HG03064 (cell line): ENCODE data around the gene ANGPTL2.

Source experiments
- ATAC-seq: cut with Tn5 transposase; IDR thresholded peaks from one replicate; pipeline ENCODE4 v1.9.1; 2021; ENCODE audit warnings: low read depth; ENCODE audit not compliant: unreplicated experiment

The ANGPTL2 gene

DNA sequence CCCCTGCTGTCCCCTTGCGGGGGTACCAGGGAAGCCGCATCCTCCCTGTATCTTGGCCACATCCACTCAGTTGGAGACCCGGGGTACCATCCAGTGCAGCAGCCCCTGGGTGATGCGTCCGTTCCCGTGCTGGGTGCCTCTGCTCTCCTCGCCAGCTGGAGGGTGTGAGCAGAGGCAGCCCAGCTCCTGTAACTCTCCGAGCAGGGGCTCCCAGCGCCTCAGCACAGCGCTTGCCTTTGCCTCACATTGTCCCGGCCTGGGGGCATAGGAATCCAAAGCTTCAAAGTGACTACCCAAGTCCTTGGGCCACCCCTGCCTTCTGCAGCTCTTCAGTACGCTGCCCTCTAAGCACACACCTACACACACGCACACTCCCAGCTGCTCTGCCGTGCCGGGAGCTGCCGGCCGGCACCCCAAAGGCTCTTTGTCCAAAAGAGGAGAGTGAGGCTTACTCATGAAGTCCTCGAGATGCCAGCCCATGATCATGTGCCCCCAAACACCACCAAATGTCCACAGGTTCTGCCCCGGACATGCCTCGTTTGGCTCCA is 733 bp downstream of the ANGPTL2 start:
- ATAC-seq = no peak

DNA sequence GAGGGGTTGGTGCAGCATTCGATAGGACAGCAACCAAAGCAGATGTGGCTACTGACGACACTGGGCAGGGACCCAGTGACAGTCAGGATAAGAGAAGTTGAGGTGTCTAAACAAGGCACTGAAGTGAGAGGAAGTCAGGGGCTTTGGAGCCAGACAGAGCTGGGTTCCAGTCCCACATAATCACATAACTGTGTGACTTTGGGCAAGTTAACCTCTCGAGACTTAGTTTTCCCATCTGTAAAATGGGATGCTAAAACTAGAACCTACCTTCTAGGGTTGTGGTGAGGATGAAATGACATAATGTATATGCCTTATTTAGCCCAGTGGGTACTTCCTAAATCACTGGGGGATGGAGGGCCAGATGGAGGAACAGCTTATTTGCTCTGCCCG is 3.1 kb downstream of the ANGPTL2 start:
- no peak for ATAC-seq

- no peak for ATAC-seq
Observed at GRCh38 chr9:127118597-127119319, 3.7 kb downstream of the ANGPTL2 start.

DNA sequence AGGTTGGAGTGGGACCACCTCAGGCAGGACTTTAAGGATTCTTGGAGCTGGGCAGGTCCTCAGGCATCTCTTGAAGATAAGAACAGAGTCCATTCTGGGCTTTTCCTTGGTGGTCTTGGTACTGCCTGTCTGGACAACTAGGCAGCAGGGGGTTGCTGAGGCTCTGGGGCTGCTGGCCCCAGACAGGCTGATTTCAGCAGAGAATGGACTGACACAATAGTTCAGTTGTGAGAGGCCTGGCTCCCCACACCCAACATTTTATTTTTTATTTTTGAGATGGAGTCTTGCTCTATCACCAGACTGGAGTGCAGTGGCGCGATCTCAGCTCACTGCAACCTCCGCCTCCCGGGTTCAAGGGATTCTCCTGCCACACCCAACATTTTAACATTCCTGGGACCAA is 4.6 kb downstream of the ANGPTL2 start:
- ATAC-seq = no peak

GRCh38 chr9:127116957-127117356 is 5.5 kb downstream of the ANGPTL2 start:
- no peak for ATAC-seq

- ATAC-seq = no peak
Observed at GRCh38 chr9:127116088-127116726, 6.2 kb downstream of the ANGPTL2 start.

DNA sequence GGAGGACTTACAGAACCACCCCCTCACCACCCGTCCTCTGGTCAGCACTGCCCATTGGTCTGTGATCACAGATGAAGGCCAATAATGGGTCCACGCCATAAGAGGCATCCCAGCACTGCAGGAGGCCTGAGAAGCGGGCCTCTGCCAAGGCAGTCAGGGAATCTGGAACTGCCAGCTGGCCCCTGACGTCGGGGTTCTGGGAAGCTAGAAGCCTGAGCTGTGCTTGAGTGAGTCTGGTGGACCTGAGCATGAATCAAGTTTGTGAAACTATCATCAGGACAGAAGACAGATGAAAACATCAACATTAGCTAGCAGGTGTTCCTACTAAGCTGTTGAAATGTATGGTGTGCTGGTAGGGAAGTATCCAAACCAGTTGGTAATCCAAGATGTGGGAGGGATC is 7.8 kb downstream of the ANGPTL2 start:
- ATAC-seq = no peak

DNA sequence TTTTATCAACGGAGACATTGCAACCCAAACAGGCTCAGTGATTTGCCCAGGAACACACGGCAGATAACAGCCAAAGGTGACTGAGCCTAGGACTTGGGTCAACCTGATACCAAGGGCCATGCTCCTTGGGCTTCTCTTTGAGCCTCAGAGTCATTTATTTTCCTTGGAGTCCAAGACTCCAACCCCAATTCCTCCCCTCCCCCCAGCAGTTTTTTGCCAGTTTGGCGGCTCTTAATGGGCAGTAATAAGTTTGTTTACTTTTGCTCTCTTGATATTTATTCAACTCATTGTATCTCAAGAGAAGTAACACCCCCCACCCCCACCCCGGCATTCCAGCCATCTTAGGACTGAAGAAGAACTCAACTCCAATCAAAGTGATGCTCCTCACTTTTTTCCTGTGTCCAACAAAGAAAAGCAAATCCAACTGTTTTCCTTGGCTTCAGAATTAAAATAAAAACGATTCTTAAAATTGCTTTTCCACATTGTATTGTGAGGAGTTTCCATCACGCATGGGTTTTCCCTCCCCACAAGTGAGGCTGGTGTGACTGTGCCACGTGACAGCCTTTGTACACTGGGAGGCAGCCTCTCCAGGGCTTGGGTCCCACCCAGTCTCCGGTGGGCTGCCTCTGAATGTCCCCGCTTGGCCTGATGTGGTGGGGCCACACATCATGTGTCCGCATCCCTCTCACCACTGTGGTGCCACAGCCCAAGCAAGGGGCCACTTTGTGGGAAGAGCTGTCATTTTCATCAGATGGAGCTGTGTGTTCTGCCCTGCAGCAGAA is 9.1 kb downstream of the ANGPTL2 start:
- ATAC-seq = no peak

- ATAC-seq = no peak
Observed at GRCh38 chr9:127112735-127113161, 9.7 kb downstream of the ANGPTL2 start.

DNA sequence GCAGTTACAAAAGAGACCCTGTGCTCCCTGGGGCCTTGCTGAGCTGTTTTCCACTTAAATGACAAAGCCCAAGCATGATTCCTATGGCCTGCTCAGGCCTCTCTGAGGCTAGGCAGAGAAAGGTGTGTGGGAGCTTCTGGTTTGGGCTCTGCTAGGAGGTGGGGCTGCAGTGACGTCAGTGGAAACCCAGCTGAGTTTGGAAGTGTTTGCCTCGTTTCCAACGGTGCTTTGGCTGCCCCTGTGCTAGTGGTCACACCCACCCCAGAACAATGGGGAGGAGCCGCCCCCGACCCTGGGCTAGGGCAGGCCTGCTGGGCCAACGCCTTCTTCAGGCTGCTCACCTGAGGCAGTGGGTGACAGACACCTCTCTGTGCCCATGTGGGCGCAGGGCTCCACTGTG is 10.4 kb downstream of the ANGPTL2 start:
- ATAC-seq = no peak

GRCh38 chr9:127109212-127109711 is 13.2 kb downstream of the ANGPTL2 start:
- no peak for ATAC-seq

- no peak for ATAC-seq
Observed at GRCh38 chr9:127107929-127108876, 14.2 kb downstream of the ANGPTL2 start.

GRCh38 chr9:127107171-127107928 is 15.1 kb downstream of the ANGPTL2 start:
- ATAC-seq = no peak

DNA sequence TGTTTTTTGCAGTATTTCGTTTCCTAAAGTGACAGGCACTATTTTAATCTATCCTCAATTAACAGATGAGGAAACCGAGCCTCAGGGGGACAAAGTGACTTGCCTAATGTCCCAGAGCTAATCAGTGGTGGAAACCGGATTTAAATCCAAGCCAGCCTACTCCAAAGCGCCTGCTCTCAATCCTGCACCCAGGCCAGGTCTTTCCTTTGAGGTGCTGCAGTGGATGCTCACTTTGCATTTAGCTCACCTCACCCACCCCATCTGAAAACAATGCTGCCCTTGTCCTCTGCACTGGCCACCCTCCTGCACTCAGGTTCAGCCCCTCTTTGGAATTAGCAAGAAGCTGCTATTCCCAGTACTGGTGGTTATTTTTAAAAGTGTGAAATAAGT is 16.0 kb downstream of the ANGPTL2 start:
- no peak for ATAC-seq

- no peak for ATAC-seq
Observed at GRCh38 chr9:127105805-127106465, 16.5 kb downstream of the ANGPTL2 start.

GRCh38 chr9:127104581-127105311 is 17.7 kb downstream of the ANGPTL2 start:
- no peak for ATAC-seq

DNA sequence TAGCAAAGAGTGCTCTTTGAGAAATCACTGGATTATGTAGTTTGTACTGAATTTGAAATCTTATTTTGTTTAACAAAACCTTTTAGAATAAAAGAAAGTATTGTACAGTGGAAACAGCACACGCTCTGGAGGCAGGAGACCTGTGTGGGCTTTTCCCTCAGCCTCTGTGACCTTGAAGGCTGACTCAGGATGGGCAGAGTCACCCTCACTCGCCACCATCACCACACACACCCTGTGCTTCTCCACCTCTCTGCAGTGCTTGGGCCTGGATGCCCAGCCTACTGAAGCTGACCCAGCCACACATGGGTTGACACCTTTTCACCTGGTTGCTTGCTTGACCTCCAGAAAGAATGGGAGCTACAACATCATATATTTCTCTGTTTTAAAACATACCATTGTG is 19.6 kb downstream of the ANGPTL2 start:
- no peak for ATAC-seq

DNA sequence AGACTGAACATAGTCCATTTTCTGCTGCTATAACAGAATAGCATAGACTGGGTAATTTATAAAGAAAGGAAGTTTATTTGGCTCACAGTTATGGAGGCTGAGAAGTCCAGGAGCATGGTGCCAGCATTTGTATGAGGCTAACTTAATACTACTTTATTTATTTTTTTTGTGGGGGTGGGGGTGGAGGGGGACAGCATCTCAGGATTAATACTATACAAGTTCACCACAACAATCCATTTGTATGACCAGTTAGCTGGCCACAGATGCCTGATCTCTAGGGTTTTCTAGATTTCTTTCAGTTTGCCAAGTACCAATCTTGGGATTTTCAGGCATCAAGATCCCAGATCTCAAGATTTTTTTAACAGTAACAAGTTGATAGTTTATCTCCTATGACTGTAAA is 20.3 kb downstream of the ANGPTL2 start:
- ATAC-seq = no peak
